Femur (tissue), 1 donor: ENCODE results near the gene MED1.
"Not testable (repeated sequence)": the region's sequence is repeated elsewhere in the genome, so short reads cannot be mapped to it uniquely, and the experiment has no call there.

Experiments
- DNase-seq: peaks from one replicate; pipeline ENCODE4 v3.0.0-alpha.2; 2017

MED1 gene

DNA sequence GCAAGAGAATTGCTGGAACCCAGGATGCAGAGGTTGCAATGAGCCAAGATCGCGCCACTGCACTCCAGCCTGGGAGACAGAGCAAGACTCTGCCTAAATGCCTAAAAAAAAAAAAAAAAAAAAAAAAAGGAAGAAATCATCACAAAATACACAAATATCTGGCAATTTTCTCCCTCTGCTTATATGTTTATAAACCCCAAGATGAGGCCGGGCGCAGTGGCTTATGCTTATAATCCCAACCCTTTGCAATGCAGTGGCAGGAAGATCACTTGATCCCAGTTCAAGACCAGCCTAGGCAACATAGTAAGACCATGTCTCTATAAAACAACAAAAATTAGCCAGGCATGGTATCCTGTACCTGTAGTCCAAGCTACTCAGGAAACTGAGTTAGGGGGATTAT is 21.5 kb downstream of the MED1 start:
- no peak for DNase-seq

DNA sequence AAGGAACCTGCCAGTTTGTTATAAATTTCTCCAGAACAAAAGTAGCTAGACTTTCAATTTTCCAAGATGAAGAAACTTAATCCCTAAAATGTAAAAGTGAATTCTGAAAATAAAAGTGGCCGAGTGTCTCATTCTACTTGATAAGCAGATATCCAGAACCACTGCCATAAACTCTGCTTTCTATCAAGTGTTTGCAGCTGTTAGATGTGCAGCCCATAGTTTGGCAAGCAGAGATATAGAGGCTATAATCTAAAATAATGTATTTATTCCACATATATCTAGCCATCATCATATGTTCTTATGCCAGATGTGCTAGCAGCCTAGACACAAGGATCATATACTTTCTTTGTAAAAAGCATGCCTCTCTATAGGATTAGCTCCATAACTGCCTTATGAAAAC is 34.9 kb downstream of the MED1 start:
- DNase-seq = no peak

DNA sequence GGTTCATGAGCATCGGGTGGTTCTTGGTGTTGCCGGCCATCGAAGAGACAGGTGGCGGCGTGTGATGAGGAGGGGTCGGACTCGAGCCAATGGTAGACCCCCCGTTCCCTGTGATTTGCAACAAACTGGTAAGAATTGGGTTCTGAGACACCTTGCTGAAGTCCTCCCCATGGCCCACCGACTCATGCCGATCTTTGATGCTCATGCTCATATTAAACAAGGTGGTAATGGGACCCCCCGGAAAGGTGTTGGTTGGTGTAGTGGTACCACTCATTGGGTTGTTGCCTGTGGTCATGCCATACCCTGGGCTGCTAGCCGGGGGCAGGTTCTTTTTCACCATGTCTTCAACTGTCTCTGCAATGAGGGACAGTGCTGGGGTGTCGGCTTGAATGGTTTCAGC is 40.8 kb downstream of the MED1 start:
- no peak for DNase-seq

DNA sequence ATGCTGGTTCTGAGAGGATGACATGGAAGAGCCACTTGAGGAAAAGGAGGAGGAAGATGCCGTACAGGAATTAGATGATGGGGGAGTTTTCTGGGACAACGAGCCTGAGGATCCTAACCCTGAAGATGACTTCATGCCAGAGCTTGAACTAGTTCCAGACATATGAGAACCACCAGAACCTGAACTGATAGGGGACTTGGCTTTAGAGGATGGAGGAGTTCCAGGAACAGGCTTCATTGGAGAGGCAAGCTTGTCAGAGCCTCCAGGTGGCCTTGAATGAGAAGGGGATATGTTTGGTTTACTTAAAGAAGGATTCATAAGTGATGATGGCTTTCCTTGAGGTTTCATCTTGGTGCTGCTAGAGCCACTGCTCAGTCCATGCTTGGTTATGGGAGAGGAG is 42.7 kb downstream of the MED1 start:
- no peak for DNase-seq

DNA sequence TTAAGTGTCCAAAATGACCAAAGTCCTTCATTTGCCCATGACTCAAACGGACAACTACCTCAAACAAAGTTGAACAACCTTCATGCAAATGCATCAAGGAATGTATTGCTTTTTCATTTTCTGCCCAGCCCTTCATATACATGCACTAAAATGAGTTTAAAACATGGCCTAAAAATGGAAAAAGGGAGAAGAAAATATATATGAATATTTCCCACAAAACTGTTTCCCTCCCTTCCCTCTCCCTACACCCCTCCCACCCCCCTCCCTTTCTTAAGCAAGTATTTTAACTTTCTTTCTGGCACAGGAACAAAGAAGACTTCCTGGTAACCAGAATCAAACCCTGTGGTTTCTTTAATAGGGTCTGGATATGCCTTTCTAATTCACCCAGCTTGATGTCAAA is 44.1 kb downstream of the MED1 start:
- no peak for DNase-seq

DNA sequence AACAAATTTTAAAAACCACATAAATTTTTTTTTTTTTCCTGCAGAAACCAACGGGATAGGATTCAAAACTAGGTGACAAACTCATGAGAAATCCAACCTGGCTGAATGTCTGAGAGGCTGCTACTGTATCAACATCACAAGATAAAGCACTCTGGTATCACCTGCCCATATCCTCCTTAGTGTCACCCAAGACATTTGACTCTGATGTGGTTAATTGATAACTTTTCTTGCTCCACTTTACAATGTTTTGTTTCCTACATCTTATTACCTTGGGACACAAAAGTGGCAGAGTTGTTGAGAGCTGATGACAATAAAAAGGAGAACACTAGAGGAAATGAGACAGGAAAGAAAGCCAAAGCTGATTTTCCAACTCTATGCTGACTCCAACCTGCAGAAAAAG is 45.6 kb downstream of the MED1 start:
- no peak for DNase-seq

DNA sequence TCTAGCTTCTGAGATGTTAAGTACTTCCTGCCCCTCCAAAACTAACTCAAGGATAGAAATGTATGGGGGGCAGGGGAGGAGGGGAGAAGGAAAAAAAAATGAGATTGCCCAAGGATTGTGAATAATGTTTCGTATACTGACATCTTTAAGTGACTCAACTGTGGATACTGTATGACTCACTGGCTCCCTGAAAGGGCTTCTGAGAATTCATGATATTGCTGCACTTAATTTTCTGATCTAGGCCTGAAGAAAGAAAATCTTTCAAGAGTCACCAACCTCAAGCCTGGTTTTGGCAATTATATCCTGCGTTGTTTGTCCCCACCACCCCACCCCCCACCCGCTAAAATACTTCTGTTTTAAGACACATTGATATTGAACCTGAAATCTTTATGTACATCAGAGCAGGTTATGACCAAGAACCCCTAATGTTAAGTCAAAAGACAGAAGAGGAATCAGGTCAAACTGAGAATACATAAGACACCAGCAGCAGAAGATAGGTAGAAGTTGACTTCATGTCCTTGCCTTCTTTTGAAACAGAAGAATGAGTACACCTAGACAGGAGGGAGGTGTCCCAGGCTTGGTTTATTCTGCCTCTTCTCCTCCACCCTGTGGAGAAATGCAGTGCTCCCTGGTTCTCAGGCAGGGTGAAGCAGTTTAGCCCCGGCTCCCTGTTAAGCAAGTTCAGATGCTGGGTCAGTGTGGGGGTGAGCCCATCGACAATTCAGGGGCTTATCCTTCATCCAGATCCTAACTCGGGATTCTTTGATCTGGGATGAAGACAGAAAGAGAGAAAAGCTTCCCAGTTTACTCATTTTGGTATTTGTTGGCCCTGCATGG is 46.3 kb downstream of the MED1 start:
- DNase-seq = no peak

DNA sequence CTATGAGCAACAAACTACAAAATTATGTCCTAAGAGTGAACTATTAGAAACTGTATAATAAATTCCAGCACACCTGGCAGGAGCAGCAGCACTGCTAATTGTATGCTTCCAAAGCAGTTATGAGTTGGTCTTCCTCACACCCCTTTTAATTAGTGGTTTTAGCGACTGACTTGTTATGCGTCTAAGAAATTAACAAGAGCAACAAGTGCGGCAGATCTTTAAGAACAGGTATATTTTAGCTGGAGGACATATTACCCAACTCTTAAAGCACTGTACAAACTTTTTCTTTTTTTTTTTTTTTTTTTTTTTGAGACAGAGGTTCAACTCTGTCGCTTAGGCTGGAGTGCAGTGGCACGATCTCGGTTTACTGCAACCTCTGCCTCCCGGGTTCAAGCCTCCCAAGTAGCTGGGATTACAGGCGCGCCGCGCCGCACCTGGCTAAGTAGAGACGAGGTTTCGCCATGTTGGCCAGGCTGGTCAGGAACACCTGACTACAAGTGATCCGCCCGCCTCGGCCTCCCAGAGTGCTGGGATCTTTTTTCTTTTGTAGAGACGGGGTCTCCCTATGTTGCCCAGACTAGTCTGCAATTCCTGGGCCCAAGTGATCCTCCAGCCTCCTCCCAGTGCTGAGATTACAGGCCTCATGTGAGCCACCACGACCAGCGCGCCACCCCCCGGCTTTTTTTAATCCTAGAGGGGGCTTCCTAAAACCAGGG is 48.0 kb downstream of the MED1 start:
- DNase-seq = no peak

DNA sequence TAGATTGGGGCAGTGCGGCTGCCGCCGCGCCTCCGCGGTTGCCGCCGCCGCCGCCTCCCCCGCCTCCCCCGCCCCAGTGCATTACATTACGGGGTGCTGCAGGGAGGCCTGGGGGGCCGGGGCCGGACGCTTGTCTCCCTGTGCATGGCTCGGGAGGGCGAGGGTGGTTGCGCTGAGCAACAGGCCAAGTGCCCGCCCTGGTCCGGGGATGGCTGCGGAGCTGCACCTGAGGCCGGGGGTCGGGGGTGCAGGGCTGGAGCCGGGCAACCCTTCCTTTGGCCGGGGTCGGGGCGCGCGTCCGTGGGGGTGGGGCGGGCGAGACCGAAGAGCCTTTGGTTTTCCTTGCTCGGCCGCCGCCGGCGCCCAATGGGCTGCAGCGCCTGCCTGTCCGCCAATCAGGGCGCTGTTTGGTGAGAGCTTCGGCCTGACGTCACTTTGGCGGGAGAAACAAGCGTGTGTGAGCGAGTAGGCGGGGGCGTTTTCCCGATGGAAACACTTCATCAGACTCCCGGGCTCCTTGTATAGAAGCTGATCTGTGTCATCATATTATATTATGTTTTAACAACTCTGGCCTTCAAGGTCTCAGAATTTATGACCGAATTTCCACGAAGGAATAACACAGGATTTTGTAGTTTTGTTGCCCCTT is 48.7 kb downstream of the MED1 start:
- DNase-seq = peak; percentile 96

DNA sequence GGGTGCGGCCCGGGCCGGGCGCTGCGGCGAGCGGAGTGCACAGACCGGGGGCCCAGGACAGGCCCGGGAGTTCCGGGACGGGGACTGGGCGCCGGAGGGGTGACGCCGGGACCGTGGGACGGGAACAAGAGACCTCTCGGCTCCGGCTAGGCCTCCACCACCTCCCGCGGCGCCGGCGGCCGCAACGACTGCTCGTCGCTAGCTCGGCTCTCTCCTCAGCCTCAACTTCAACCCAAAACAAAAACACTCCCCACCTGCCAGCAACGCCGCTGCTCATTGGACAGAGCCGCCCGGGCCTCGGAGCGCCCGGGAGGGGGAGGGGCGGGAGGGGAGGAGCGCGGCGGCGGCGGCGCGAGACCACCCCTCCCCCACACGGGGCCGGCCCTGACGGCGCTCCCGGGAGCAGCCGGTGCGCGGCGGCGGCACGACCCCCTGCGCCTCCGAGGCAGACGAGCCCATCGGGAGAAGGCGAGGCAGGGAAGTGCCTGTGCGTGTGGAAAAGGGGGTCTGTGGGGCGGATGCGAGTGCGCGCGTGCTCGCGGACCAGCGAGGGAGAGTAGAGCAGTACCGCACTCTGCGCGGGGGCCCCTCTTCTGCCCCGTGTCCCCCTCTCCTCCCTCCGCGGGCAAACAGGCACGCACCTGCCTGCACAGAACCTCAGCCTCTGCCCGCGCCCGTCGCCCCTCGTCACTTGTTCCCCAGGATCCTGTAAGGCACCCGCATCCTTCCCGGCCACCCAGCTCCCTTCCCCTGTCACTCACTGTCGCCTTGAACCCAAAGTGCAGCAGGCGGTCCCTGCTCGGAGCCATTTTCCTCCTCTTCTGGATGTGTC is 49.4 kb downstream of the MED1 start, which contains the start of gene FBXL20:
Gene FBXL20, minus strand, starts transcription at position 215 of the 832 bp plus-strand sequence. CDS start 224 bp downstream, outside the sequence.
- DNase-seq = peak; percentile 96

DNA sequence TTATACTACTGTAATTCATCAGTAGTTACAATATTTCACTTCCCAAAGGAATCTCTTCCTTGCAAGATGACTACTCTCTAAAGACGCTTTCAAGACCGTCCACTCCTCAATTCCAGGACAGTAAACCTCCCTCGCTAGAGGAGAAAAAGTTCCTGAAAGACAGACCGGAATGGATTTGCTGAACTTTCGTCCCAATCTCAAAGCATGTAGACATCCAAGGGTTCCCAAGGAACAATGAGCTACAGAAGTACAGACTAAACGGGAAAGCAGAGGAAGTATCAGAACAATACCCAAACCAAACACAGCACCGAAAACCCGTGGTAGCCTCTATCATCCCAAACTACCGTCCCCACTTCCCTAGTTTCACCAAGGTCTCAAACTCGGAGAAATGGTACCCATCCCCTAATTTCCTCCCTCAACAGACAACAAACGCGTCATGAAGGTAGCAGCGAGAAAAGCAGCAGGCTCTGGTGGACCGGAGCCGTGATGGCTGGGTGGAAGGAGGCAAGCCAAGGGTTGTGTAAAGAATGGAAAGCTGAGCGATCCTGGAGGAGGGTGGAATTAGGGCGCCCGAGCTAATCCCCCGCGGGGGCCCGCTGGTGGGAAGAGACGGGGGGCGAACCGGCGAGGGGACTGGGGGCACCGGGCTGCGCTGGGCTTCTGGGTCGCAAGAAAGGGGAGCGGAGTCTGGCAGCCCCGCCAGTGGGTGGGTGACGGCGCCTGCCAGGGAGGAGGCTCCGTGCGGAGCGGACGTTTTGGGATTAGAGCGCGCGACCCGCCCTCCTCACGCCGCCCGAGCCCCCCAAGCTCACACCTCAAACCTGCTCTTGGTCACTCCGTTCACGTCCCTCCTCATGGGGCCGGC is 50.3 kb downstream of the MED1 start:
- DNase-seq = peak; percentile 46

DNA sequence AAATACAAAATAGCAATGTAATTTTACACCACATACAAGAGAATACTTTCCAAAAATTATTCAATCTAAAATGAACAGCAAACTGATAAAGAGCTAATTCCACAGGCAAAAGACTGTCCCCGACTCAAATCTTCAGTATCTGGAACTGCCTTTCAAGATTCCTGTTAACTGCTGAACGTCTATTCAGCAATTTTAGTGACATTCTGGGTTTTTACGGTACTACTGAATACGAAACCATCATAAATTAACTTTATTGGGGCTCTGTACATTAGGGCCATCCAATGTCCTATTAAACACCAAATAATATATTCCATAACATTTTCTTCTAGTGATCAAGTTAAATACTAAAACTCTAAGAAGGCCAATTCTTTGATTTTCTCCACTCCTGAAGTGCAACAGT is 51.3 kb downstream of the MED1 start:
- DNase-seq = no peak

DNA sequence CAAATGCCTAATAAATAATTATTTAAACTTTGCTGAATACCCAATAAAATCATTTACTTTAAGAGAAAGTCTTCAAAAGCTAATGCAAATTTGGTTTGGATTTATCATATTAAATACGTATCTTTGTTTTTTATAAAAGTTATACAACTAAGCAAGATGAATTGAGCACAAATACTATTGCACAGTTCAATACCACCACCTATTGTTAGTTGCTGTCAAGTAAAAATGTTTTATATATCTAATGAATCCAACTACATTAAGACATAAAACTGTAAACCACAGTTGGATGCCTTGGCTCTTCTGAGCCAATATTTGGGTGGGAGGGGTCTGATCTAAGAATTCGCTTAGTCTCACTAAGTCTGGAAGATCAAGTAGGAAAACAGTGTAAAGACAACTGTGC is 57.3 kb downstream of the MED1 start:
- no peak for DNase-seq

DNA sequence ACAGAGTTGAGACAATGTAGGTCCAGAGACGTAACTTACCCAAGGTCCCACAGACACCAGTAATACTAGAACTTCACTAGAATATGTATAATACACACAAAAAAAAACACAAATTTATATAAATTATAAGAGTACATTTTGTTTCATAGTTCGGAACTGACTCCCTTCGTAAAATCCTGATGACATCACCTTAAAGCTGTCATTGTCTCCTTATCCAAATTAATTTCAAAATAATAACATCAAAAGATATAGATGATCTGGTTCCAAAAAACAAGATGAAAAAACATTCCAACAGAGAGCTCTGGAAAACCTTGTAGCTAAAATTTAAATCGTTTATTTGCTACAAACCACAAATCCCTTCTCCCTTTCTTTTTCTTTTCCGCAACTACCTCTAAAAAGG is 59.6 kb downstream of the MED1 start:
- DNase-seq = no peak

DNA sequence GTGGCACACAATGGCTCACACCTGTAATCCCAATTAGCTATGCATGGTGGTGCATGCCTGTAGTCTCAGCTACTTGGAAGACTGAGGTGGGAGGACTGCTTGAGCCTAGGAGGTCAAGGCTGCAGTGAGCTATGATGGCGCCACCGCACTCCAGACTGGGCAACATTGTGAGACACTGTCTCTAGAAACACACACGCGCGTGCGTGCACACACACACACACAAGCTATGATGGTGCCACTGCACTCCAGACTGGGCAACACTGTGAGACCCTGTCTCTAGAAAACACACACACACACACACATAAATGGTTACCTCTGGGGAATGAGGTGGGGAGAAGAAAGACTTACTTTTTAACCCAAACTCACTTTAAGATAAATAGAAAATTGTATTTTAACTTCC is 66.0 kb downstream of the MED1 start:
- no peak for DNase-seq

DNA sequence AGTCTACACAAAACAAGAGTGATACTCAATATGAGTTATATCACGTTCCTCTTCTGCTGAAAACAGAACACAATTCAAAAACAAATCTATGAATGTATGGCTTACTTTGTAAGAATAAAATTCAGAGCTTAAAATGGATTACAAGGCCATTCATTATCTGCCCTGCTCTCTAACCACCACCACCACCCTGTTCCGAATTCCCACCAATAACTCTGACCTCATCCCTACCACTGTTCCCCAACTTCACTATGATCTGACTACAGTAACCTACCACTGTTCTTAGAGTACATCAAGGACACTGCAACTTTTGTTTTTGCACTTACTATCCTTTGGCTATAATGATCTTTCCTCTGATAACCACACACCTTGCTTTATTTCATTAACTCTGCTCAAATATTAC is 70.9 kb downstream of the MED1 start:
- DNase-seq = no peak

DNA sequence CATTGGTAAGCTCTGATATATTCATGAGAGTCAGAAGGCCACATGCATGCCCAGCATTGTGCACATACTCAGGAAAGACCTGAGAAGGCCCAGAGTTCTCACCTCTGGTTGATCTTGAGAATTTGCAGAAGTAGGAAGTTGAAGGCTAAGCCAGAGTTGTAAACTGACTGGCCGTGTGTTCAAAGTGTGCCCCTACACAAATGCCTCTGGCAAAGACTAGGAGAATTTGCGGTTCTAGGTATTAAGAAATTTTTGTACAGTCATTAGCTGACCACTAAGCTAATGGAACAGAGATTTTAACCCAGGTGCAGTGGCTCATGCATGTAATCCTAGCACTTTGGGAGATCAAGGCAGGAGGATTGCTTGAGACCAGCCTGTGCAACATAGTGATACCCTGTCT is 74.6 kb downstream of the MED1 start:
- no peak for DNase-seq

DNA sequence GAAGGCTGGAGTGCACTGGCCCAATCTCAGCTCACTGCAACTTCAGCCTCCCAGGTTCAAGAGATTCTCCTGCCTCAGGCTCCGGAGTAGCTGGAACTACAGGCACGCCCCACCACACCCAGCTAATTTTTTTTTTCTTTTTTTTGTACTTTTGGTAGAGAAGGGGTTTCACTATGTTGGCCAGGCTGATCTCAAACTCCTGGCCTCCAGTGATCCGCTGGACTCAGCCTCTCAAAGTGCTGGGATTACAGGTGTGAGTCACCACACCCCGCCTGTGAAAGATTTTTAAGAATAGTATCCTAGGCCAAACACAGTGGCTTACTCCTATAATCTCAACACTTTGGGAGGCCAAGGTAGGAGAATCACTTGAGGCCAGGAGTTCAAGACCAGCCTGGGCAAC is 83.3 kb downstream of the MED1 start:
- DNase-seq = not testable (repeated sequence)

DNA sequence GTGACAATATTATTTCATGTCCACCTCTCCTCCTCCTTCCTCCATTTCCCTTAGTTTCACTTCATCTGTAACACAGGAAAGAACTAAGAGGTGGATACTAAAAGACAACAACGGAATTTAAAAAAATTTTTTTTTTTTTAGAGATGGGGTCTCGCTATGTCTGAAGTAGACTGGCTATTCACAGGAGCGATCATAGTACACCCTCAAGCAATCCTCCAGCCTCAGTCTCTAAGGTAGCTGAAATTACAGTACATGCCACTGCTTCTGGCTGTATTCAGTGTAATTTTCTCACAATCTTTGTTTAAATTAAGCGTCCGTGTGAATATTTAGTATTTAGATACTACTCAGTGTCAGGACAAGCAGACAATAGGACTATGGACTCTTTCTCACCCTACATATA is 85.2 kb downstream of the MED1 start:
- DNase-seq = no peak

DNA sequence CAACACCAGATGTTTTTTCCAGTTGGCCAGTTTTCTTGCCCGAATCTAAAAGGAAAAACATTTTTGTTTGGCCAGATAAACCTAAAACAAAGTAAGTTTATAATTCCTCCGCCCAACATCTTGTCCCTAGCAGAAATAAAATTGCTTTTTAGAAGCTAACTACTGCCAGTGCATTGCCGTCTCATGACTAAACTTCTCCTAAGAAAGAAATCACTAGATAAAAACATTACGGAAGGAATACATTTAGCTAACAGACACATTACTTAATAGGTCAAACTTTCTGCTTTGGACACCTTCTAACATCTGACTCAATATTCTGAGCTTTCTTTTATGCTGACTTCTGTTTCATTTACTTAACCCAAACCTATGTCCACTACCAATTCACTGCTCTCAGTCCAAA is 85.8 kb downstream of the MED1 start:
- DNase-seq = no peak

DNA sequence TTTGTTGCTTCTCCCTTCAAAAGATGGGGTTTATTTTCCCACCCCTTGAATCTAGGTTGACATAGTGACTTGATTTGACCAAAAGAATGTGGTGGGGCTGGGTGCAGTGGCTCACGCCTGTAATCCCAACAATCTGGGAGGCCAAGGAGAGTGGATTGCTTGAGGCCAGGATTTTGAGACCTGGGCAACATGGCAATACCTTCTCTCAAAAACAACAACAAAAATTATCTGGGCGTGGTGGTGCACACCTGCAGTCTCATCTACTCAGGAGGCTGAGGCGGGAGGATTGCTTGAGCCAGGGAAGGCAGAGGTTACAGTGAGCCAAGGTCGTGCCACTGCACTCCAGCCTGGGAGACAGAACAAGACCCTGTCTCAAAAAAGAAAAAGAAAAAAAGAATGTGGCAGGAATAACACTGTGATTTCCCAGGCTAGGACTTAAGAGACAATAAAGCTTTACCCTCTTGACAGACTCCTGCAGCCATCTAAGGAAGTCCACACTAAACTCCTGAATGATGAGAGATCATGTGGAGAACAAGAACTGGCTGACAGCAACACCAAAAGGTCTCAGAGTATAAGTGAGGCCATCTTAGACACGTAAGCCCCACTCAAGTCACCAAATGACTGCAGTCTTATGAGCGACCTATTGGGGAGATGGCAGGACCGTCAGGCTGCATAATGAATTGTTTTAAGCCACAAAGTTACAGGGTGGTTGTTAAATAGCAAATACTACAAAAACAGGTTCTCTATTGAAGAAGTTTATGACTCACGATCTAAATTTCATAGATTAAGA is 86.6 kb downstream of the MED1 start:
- DNase-seq = no peak
